ENCODE results near the gene PEX3. TPM values are rescaled to one million over a fixed set of nuclear protein-coding genes. Genes with fewer than 3 reads are reported as not detected.

PEX3 gene
- total and polyA plus RNA-seq, 2 of the 4 experiments (the other 2 are of a cell fraction) = 13.3 to 13.7 TPM

DNA sequence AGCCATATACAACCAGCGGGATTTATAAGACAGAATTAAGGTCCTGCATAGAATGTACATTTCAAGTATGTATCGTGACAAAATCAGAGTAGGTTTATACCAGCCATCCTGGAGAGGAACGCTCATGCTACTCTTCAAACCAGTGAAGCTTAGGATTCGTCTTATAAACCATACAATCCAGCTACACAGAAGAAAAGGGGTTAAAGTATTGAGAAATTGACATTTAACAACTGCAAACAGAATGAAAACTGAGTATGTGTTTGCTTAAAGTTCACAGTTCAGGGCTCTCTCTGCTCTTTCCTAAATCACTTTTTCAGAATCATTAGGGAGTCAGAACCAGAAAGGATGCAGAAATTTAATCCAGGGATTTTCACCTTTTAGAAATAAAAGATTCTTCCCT lies 18.0 kb upstream of the PEX3 start:
- dilution Hi-C loops (cut with HindIII; ENCODE audit: low sequenced_read_pairs, unreplicated experiment) (no loop called here), intact Hi-C loops (cut with micrococcal nuclease) (no loop called here), in situ Hi-C loops (cut with MboI; ENCODE audit: low sequenced_read_pairs) (loop anchor here (10.0 kb wide), 1 partner anchor 958 kb away; no protein-coding TSS in a partner anchor)
- no peak overlapping the region for H3K4me3 ChIP-seq (ENCODE audit: insufficient read depth, low read depth, low read length)
- H3K79me1 ChIP-seq (ENCODE audit: low read depth in 1 of 2, low read length in 2 of 2) = no peaks in the 10 kb centered on the region
- ChIA-PET CTCF (interaction anchor here (1.1 kb wide), 2 partner anchors 10 to 740 kb away, joined by 3 read pairs; no protein-coding TSS in a partner anchor), POLR2A (ENCODE audit: unreplicated experiment) (no interaction called here)
- H3K4ac ChIP-seq (ENCODE audit: low read depth, low read length) = no peak overlapping the region
- no peak overlapping the region for H2AFZ ChIP-seq (replicated peaks; ENCODE audit: low read length, poor library complexity)
- ATAC-seq (ENCODE audit: low read depth) (no peak), DNase-seq (no peak)
- no peak overlapping the region for H3K14ac ChIP-seq (replicated peaks; ENCODE audit: low read depth, low read length)
- no peaks in the 10 kb centered on the region for H4K20me1 ChIP-seq (ENCODE audit: insufficient read depth, low read length)
- no peak overlapping the region for H3K23ac ChIP-seq (ENCODE audit: low read depth, low read length)
- no peaks in the 10 kb centered on the region for H3K9me3 ChIP-seq (ENCODE audit: control insufficient read depth, insufficient read depth, low read length)
- H3K4me2 ChIP-seq (ENCODE audit: low read depth, low read length) = no peak overlapping the region
- H2AK5ac ChIP-seq (ENCODE audit: low read depth, low read length) = no peak overlapping the region
- H2AK9ac ChIP-seq (replicated peaks; ENCODE audit: low read depth, low read length, poor library complexity) = no peak overlapping the region
- no peaks in the 10 kb centered on the region for H3K27me3 ChIP-seq (ENCODE audit: control insufficient read depth, insufficient read depth, low read length)
- no CpG with 5 or more reads among the region's 4 CpGs for WGBS, 2 experiments (ENCODE audit: extremely low coverage in 2 of 2, insufficient read length in 1 of 2)
- H3K9me1 ChIP-seq (ENCODE audit: insufficient read depth, low read length) = peaks cover 4% of the 10 kb centered on the region; the same call in 1 of the 2 replicates
- peaks cover 2% of the 10 kb centered on the region; the same call in 1 of the 2 replicates for H3K4me1 ChIP-seq (ENCODE audit: control insufficient read depth, insufficient read depth, low read length)
- H2BK120ac ChIP-seq (ENCODE audit: low read depth, low read length) = no peak overlapping the region
- H3K18ac ChIP-seq (ENCODE audit: low read depth, low read length) = no peak overlapping the region
- no peak overlapping the region for H4K5ac ChIP-seq (ENCODE audit: low read depth, low read length)
- H2BK5ac ChIP-seq (ENCODE audit: low read depth, low read length, poor library complexity, severe bottlenecking) = no peak overlapping the region
- no peak overlapping the region for H2BK15ac ChIP-seq (ENCODE audit: low read depth, low read length)
- H2BK20ac ChIP-seq (ENCODE audit: low read depth, low read length) = no peak overlapping the region
- H4K91ac ChIP-seq (ENCODE audit: insufficient read depth, low read depth, low read length) = no peak overlapping the region
- no peak for TF ChIP-seq SMC3 (IDR thresholded peaks at IDR 0.05; ENCODE audit: low read depth, low read length)
- TF ChIP-seq RCOR1 (IDR thresholded peaks at IDR 0.05; ENCODE audit: insufficient replicate concordance, low read length) = no peak
- TF ChIP-seq MAFK (IDR thresholded peaks at IDR 0.05; ENCODE audit: low read depth, low read length) = no peak
- TF ChIP-seq BHLHE40 (IDR thresholded peaks at IDR 0.05; ENCODE audit: low read depth, low read length) = no peak
- TF ChIP-seq POLR2A (IDR thresholded peaks at IDR 0.05; ENCODE audit: low read depth, low read length) = no peak
- no peak for TF ChIP-seq FOS (IDR thresholded peaks at IDR 0.05; ENCODE audit: low read depth, low read length)
- TF ChIP-seq, protein P1, sequence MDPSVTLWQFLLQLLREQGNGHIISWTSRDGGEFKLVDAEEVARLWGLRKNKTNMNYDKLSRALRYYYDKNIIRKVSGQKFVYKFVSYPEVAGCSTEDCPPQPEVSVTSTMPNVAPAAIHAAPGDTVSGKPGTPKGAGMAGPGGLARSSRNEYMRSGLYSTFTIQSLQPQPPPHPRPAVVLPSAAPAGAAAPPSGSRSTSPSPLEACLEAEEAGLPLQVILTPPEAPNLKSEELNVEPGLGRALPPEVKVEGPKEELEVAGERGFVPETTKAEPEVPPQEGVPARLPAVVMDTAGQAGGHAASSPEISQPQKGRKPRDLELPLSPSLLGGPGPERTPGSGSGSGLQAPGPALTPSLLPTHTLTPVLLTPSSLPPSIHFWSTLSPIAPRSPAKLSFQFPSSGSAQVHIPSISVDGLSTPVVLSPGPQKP (IDR thresholded peaks at IDR 0.05; ENCODE audit: borderline replicate concordance, low read depth, low read length) = no peak
- no peak for TF ChIP-seq RFX5 (IDR thresholded peaks at IDR 0.05; ENCODE audit: low read depth, low read length)
- TF ChIP-seq, protein P2, sequence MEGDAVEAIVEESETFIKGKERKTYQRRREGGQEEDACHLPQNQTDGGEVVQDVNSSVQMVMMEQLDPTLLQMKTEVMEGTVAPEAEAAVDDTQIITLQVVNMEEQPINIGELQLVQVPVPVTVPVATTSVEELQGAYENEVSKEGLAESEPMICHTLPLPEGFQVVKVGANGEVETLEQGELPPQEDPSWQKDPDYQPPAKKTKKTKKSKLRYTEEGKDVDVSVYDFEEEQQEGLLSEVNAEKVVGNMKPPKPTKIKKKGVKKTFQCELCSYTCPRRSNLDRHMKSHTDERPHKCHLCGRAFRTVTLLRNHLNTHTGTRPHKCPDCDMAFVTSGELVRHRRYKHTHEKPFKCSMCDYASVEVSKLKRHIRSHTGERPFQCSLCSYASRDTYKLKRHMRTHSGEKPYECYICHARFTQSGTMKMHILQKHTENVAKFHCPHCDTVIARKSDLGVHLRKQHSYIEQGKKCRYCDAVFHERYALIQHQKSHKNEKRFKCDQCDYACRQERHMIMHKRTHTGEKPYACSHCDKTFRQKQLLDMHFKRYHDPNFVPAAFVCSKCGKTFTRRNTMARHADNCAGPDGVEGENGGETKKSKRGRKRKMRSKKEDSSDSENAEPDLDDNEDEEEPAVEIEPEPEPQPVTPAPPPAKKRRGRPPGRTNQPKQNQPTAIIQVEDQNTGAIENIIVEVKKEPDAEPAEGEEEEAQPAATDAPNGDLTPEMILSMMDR (conservative IDR thresholded peaks at IDR 0.05; ENCODE audit: low read depth, low read length) = no peak
- no peak for TF ChIP-seq CHD1 (IDR thresholded peaks at IDR 0.05; ENCODE audit: low read depth, low read length)
- no peak overlapping the region for H4K8ac ChIP-seq (ENCODE audit: low read depth in 2 of 2, low read length in 2 of 2)
- H3K36me3 ChIP-seq (ENCODE audit: control insufficient read depth, insufficient read depth, low read length) = peaks cover 11% of the 10 kb centered on the region
- no peak overlapping the region for H3K9ac ChIP-seq (ENCODE audit: low read depth, low read length)
- H3K27ac ChIP-seq (ENCODE audit: insufficient read depth, low read length) = no peak overlapping the region
- no peak overlapping the region for H3K56ac ChIP-seq (ENCODE audit: extremely low read depth, insufficient read depth, low read length)
- BruUV-seq (replicated peaks) = no TSS peak
